HG03469 (cell line): ENCODE data around the gene PRM1.

ENCODE experiments used
- ATAC-seq: cut with Tn5 transposase; IDR thresholded peaks from one replicate; pipeline ENCODE4 v1.9.1; 2021; ENCODE audit warnings: mild to moderate bottlenecking, moderate library complexity, moderate number of reproducible peaks; ENCODE audit not compliant: unreplicated experiment

The PRM1 gene, protein sequence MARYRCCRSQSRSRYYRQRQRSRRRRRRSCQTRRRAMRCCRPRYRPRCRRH

GRCh38 chr16:11280616-11281522 is at the start of gene PRM1:
Gene PRM1, minus strand, starts transcription at chr16:11281330. Its CDS starts 92 bp downstream, at chr16:11281238.
- ATAC-seq: no peak

- ATAC-seq: no peak
These were observed 49.6 kb upstream of the PRM1 start for GRCh38 chr16:11330526-11331237.

DNA sequence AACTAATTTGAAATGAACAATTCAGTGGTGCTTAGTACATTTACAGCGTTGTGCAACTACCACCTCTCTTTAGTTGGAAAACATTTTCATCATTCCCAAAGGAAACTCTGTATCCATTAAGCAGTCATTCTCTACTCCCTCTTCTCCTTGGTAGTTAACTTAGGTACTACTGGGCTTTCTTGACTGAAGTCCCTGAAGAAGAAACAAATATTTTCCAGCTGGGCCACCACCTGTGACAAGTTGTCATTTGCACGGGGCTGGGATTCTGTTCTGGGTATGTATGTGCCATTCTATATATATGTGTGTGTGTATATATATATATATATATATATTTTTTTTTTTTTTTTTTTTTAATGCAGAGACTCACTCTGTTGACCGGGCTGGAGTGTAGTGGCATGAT is 48.8 kb upstream of the PRM1 start:
- ATAC-seq: no peak

GRCh38 chr16:11329071-11329491 is 48.0 kb upstream of the PRM1 start:
- no peak for ATAC-seq

DNA sequence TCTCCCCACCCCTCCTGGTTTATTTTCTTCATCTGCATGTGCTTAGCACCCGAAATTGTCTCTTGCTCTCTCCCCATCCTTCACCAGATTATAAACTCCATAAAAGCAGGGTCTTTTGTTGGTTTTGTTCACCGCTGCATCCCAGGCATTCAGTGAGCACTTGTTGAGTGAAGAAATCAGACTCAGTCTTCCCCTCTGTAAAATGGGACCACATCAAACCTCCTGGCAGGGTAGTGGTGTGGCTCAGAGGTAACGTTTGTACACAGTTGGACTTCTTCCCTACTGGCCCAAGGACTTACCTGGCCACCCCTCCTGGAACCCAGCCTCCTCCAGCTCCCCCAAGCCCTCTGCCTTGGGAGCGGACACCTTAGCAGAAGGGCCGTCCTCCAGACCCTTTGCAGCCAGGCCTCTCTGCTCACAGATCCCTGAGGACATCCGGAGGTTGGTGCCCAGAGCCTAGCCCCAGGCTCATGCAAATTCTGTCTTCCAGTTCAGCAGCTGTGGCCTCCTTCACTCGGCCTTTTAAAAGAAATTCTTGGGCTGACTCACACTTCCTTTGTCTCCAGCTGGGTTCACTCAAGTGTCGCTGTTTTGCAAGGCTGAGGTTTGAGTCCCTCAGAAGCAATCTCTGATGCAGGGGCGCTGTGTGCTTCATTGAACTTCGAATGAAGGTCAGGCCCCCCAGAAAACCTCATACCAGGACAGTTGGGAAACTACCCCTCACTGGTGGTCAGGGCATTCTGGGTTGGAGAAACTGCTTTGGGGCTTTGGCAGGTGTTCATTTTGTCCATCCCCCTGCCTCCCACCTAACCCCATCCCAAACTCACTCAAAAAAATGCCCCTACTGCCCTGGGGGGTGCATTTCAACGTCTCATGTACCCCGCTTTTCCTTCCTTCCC is 47.3 kb upstream of the PRM1 start:
- ATAC-seq: peak; percentile 70

DNA sequence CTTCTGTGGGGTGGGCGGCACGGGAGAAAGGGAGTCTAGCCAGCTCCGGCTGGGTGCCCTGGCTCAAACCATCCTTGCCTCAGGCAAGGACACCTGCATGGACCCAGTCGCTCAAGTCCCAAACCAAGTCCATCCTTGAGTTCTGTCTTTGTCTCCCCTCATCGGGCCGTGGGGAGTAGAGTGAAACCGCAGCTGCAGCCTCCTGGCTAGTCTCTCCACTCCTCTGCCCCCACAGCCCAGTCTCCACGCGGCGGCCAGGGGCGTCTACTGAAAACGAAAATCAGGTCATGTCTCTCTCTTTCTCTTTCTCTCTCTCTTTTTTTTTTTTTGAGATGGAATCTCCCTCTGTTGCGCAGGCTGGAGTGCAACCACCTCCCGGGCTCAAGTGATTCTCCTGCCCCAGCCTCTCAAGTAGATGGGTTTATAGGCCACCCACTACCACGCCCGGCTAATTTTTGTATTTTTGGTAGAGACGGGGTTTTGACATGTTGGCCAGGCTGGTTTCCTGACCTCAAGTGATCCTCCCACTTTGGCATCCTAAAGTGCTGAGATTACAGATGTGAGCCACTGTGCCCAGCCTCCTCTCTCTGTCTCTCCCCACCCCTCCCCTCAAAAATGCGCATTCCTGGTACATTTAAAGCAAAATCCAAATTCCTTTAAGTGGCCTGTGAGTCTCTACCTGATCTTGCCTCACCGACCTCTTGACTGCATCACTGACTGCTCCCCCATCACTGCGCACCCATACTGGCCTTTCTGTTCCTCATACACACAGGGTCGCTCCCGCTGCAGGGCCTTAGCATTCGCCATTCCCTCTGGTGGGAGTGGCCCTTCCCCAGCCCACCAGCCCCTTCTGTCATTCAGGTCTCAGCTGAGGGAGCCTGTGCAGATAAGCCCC is 46.4 kb upstream of the PRM1 start:
- no peak for ATAC-seq

GRCh38 chr16:11326737-11327276 is 45.7 kb upstream of the PRM1 start:
- ATAC-seq: no peak

DNA sequence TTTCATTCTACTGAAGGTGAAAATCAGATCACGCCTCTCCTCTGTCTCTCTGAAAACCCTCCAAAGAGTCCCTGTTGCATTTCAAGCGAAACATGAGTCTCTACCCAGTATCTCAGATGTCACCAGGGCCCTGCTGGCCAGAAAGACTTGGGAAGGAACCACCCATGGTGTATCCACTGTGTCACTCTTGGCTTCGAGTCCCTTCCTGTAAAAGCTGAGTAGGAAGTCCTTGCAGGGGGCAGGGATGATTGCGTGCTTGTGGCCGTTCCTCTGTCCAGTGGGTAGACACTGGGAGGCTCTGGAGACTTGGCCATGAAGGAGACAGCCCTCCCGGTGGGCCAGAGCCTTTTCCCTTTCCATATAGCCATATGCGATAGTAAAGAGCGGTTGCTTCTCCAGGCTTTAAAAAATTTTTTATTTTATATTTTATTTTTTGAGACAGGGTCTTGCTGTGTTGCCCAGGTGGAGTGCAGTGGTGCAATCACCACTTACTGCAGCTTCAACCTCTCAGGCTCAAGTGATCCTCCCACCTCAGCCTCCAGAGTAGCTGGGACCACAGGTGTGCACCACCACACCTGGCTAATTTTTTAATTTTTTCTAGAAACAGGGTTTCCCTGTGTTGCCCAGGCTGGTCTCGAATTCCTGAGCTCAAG is 45.1 kb upstream of the PRM1 start:
- ATAC-seq: no peak

- ATAC-seq: no peak
These were observed 44.4 kb upstream of the PRM1 start for GRCh38 chr16:11325404-11326083.

DNA sequence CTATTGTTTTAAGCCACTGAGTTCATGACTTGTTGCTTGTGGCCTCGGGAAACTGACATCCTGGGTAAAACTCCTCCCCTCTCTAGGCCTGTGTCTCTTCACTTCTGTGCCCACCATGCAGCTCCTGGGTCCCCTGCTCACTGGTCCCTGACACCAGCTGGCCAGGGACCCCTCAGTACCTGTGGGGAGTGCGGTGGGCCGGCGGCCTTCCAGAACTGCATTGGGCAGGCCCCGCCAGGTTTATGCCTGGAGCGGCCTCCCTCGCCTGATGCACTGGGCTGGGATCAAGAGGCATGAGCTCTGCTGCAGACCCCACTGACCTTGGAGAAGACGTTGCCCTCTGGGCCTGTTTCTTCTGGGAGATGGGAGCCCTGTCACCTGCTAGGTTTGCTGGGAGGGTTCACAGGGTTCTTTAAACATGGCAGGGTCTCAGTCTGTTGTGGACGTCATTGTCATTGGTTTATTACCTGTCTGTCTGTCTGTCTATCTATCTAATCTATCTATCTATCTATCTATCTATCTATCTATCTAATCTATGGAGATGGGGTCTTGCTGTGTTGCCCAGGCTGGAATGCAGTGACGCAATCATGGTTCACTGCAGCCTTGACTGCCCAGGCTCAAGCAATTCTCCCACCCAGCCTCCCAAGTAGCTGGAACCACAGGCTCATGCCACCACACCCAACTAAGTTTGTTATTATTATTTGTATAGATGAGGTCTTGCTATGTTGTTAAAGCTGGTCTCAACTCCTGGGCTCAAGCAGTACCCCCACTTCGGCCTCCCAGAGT is 42.6 kb upstream of the PRM1 start:
- no peak for ATAC-seq

DNA sequence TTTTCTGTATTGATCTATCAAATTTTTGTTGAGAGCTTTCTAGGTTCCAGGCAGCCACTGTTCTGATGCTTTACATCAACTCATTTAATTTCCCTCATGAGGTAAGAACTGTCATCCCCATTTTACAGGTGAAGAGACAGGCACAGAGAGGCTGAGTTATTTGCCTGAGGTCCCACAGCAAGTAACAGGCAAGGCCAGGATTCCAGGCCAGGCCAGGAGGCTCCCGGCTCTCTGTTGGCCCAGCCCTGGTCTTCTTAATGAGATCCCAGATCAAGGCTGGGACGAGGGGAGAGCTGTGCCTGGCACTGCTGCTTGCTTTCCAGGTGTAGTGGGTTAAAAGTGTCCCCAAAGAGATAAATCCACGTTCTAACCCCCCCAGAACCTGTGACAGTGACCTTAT is 41.7 kb upstream of the PRM1 start:
- ATAC-seq: no peak

DNA sequence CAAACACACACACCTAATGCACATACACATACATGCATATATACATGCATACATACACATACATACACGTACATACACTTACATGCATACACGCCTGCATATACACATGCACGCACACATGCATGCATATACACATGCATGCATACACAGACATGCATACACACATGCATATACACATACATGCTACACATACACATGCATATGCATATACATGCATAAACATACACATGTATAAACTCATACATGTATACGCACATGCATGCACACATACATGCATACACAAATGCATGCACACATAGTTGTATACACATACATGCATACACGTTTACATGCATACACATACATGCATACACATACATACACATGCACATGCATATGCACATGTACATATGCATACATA is 40.5 kb upstream of the PRM1 start:
- no peak for ATAC-seq

DNA sequence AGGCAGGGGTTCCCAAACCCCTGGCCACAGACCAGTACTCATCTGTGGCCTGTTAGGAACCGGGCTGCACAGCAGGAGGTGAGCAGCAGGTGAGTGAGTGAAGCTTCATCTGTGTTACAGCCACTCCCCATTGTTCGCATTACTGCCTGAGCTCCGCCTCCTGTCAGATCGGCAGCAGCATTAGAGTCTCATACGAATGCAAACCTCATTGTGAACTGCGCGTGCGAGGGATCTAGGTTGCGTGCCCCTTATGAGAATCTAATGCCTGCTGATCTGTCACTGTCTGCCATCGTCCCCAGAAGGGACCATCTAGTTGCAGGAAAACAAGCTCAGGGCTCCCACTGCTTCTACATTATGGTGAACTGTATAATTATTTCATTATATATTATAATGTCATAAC is 39.0 kb upstream of the PRM1 start:
- no peak for ATAC-seq

- ATAC-seq: no peak
These were observed 38.5 kb upstream of the PRM1 start for GRCh38 chr16:11319529-11320146.

DNA sequence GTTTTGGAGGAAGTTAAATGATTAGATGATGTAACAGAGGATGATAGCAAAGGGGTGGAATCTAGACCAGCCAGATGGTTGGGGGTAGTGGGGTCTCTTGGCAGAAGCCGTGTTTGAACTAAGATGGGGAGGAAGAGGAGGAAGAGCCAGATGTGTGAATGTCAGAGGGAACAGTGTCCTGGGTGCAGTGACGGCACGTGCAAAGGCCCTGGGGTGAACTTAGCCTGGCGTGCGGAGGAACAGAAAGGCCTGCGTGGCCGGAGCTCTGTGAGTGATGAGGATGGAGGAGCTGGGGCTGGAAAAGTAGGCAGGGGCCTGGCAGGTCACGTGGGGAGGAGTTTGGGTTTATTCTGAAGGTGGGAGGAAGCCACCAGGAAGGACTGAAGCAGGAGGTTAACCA is 37.7 kb upstream of the PRM1 start:
- ATAC-seq: no peak

GRCh38 chr16:11316331-11317015 is 35.3 kb upstream of the PRM1 start:
- no peak for ATAC-seq

DNA sequence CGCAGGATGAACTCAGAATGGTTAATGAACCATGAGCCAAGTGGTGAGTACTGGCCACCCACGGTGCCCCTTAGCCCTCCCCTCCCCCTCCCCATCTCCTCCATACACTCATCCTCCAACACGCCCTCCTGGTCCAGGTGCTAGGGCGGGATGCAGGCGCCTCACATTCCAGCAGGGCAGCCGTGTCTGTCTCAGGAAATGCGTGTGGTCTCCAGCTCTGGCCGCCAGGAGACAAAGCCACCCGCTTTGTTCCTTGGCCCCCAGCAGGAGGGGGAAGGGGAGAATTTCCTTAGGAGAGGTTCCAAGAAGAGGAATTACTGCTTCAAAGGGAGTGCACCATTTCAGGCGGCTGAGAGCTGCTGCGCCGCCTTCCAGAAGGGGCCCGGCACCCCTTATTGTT is 34.4 kb upstream of the PRM1 start:
- ATAC-seq: no peak
